Measurements from ENCODE around the gene PYGB. TPM values are rescaled to one million over a fixed set of nuclear protein-coding genes. Genes with fewer than 3 reads are reported as not detected.
A peak's percentile ranks its signal among the peaks of the same experiment; 100 is the strongest.

PYGB gene
- total RNA-seq, 3 donors from 2014 or later: 247 to 252 (median 247) TPM

GRCh38 chr20:25247518-25247955, 348 bp upstream of the PYGB start:
- H3K4me3 ChIP-seq: peak overlapping the region; percentile 89
- H3K4me1 ChIP-seq (ENCODE audit: low read depth): peaks cover 31% of the 10 kb centered on the region
- intact Hi-C loops (cut with DNase I, micrococcal nuclease): no loop called here
- no peaks in the 10 kb centered on the region for H3K36me3 ChIP-seq (ENCODE audit: low read depth)
- DNase-seq (peak in 2 of 3 donors; percentile 88), ATAC-seq (peak; percentile 54)
- no peaks in the 10 kb centered on the region for H3K9me3 ChIP-seq
- TF ChIP-seq, protein P1, sequence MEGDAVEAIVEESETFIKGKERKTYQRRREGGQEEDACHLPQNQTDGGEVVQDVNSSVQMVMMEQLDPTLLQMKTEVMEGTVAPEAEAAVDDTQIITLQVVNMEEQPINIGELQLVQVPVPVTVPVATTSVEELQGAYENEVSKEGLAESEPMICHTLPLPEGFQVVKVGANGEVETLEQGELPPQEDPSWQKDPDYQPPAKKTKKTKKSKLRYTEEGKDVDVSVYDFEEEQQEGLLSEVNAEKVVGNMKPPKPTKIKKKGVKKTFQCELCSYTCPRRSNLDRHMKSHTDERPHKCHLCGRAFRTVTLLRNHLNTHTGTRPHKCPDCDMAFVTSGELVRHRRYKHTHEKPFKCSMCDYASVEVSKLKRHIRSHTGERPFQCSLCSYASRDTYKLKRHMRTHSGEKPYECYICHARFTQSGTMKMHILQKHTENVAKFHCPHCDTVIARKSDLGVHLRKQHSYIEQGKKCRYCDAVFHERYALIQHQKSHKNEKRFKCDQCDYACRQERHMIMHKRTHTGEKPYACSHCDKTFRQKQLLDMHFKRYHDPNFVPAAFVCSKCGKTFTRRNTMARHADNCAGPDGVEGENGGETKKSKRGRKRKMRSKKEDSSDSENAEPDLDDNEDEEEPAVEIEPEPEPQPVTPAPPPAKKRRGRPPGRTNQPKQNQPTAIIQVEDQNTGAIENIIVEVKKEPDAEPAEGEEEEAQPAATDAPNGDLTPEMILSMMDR (IDR thresholded peaks at IDR 0.05): no peak

GRCh38 chr20:25248786-25249172, 894 bp downstream of the PYGB start:
- TF ChIP-seq, protein P1 (IDR thresholded peaks at IDR 0.05): no peak
- ATAC-seq (no peak), DNase-seq (no peak)
- Histone ChIP-seq H3K36me3 (ENCODE audit: low read depth) (no peaks in the 10 kb centered on the region), H3K4me1 (ENCODE audit: low read depth) (peaks cover 42% of the 10 kb centered on the region), H3K9me3 (no peaks in the 10 kb centered on the region), H3K4me3 (peak overlapping the region; percentile 89)
- intact Hi-C loops (cut with DNase I, micrococcal nuclease): no loop called here

DNA sequence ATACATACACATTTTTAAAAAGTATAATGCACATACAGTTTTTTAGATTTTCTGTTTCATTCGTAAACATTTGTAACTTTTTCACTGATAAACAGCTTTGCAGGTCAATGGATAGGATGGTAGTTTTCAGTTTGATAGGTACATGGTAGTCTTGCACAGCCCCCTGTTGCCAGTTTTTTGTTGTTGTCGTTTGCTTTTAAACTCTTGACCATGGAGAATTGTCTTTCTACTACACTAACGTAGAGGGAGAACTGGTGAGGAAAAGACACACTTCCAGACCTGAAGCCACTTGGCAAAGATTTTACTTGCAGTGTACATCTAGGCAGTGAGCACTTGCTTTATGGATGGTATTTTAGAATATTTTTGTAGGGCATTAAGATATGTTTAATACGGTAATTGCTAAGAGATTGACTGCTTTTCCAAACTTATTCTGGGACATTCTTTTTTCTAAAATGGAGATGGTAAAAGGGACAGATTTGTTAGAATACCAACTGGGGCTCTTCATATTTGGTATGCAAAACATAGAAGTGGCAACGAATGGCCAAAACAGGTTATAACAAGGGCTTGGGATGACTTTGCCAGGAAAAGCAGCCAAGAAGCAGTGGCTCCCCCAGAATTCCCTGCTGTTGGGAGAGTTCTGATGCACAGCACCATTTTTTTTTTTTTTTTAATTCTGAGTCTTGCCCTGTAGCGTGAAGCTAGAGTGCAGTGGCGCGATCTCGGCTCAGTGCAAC, 1.5 kb downstream of the PYGB start:
- intact Hi-C loops (cut with DNase I, micrococcal nuclease): no loop called here
- H3K36me3 ChIP-seq (ENCODE audit: low read depth): no peaks in the 10 kb centered on the region
- no peak for DNase-seq

GRCh38 chr20:25250508-25250907, 2.6 kb downstream of the PYGB start:
- H3K4me1 ChIP-seq (ENCODE audit: low read depth): peaks cover 54% of the 10 kb centered on the region
- DNase-seq: no peak
- intact Hi-C loops (cut with DNase I, micrococcal nuclease): no loop called here

More for the DNA sequence above, 1.5 kb downstream of the PYGB start:
- no peaks in the 10 kb centered on the region for H3K9me3 ChIP-seq
- no peak overlapping the region for H3K4me3 ChIP-seq
- TF ChIP-seq, protein P1 (IDR thresholded peaks at IDR 0.05): no peak
- peaks cover 45% of the 10 kb centered on the region for H3K4me1 ChIP-seq (ENCODE audit: low read depth)
- no peak for ATAC-seq

GRCh38 chr20:25251019-25251418, 3.1 kb downstream of the PYGB start:
- intact Hi-C loops (cut with DNase I, micrococcal nuclease): no loop called here
- TF ChIP-seq, protein P1 (IDR thresholded peaks at IDR 0.05): no peak
- Histone ChIP-seq H3K36me3 (ENCODE audit: low read depth) (no peaks in the 10 kb centered on the region), H3K4me1 (ENCODE audit: low read depth) (peaks cover 53% of the 10 kb centered on the region), H3K4me3 (no peak overlapping the region), H3K9me3 (no peaks in the 10 kb centered on the region)
- no peak for ATAC-seq
- DNase-seq: no peak

More at GRCh38 chr20:25250508-25250907, 2.6 kb downstream of the PYGB start:
- Histone ChIP-seq H3K4me3 (no peak overlapping the region), H3K36me3 (ENCODE audit: low read depth) (no peaks in the 10 kb centered on the region), H3K9me3 (no peaks in the 10 kb centered on the region)
- ATAC-seq: no peak
- TF ChIP-seq, protein P1 (IDR thresholded peaks at IDR 0.05): no peak
